IgD-negative memory B cell (primary cell): ENCODE data around the gene RIT1. TPM values are rescaled to one million over a fixed set of nuclear protein-coding genes. Genes with fewer than 3 reads are reported as not detected.

Source experiments
- H3K27ac Mint-ChIP-seq, 3 donors: one replicate each; pipeline ENCODE4 v1.8.0; 2020 to 2022; ENCODE audit warnings: mild to moderate bottlenecking in 3 of 3, mixed read lengths in 3 of 3, moderate library complexity in 1 of 3
- H3K27me3 Mint-ChIP-seq: one replicate; pipeline ENCODE4 v1.8.0; 2021; ENCODE audit warnings: mixed read lengths
- H3K36me3 Mint-ChIP-seq: one replicate; pipeline ENCODE4 v1.8.0; 2020; ENCODE audit warnings: mild to moderate bottlenecking, mixed read lengths
- H3K4me1 Mint-ChIP-seq, 3 donors: one replicate each; pipeline ENCODE4 v1.8.0; 2020 to 2022; ENCODE audit warnings: mixed read lengths in 3 of 3, mild to moderate bottlenecking in 1 of 3
- H3K4me3 Mint-ChIP-seq, 4 donors: one replicate each; pipeline ENCODE4 v1.8.0; 2020 to 2022; ENCODE audit warnings: mild to moderate bottlenecking in 4 of 4, mixed read lengths in 4 of 4, moderate library complexity in 3 of 4
- H3K9me3 Mint-ChIP-seq, 3 donors: one replicate each; pipeline ENCODE4 v1.8.0; 2020 to 2021; ENCODE audit warnings: mixed read lengths in 3 of 3, mild to moderate bottlenecking in 1 of 3
- polyA plus RNA-seq: library from polyadenylated mRNA; unstranded; fragments of 300-500 nt; fragmentation: Illumina TruSeq; gene quantifications from one replicate; pipeline ENCODE4 v1.2.3, GENCODE V29; 2021

Gene RIT1
- polyA plus RNA-seq, 1 donor from 2014 or later = 12.7 TPM

- Mint-ChIP-seq H3K4me3 (peak overlapping the region in 1 of 4 donors; percentile 65), H3K36me3 (peaks cover 2% of the 10 kb centered on the region), H3K9me3 (no peaks in the 10 kb centered on the region), H3K4me1 (peaks cover 18 to 21% (median 19%) of the 10 kb centered on the region in 3 donors), H3K27me3 (peaks cover 4% of the 10 kb centered on the region), H3K27ac (peak overlapping the region in 2 of 3 donors; percentile 6 to 43)
Observed at GRCh38 chr1:155860970-155861510, 50.1 kb downstream of the RIT1 start.

GRCh38 chr1:155859881-155860871 is 51.0 kb downstream of the RIT1 start:
- Mint-ChIP-seq H3K27me3 (peaks cover 4% of the 10 kb centered on the region), H3K27ac (peak overlapping the region; percentile 69 to 80 (median 74)), H3K9me3 (no peaks in the 10 kb centered on the region), H3K4me1 (peaks cover 19 to 23% (median 20%) of the 10 kb centered on the region in 3 donors), H3K36me3 (peaks cover 2% of the 10 kb centered on the region), H3K4me3 (peak overlapping the region; percentile 86 to 96 (median 88))

GRCh38 chr1:155859234-155859829 is 51.8 kb downstream of the RIT1 start, which contains the start of gene SYT11:
Gene SYT11, plus strand, starts transcription at chr1:155859567. Its CDS starts 195 bp downstream, at chr1:155859762.
- Mint-ChIP-seq H3K36me3 (peaks cover 2% of the 10 kb centered on the region), H3K27ac (peak within 1 kb of the TSS; percentile 74 to 96 (median 96)), H3K4me3 (peak within 1 kb of the TSS; percentile 86 to 100 (median 93)), H3K27me3 (peaks cover 4% of the 10 kb centered on the region), H3K9me3 (no peaks in the 10 kb centered on the region), H3K4me1 (peaks cover 19 to 23% (median 20%) of the 10 kb centered on the region in 3 donors)

GRCh38 chr1:155858800-155859233 is 52.3 kb downstream of the RIT1 start:
- H3K4me3 Mint-ChIP-seq = peak overlapping the region; percentile 86 to 100 (median 93)

DNA sequence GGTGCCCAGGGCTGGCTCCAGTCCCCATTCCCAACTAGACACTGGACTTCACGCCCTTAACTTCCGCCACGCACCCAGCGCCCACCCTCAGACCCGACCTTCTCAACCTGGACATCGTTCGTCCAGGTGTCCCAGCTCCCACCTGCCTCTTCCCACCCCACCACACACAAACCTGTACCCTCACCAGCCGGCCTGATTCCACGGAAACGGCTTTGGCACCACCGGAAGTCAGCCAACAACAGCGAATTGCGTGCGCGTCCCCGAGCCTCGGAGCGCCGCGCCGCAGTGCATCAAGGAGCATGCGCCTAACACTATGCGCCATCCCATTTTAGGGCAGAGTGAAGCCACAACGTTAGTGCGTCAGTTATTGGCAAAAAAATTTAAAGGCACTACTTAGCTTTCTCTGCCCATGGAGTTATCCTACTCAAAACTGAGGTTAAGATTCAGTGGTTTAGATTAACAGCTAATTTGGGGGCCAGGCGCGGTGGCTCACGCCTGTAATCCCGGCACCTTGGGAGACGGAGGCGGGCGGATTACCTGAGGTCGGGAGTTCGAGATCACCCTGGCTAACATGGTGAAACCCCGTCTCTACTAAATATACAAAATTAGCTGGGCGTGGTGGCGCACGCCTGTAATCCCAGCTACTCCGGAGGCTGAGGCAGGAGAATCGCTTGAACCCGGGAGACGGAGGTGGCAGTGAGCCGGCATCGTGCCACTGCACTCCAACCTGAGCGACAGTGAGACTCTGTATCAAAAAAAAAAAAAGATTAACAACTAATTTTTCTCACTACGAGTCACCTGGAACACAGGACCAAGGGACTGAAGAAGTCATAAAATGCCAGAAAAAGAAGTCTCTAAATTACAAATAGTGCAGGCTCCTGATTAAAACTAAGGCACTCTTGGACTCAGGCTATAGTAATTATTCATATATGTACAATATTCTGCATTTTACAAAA is 53.9 kb downstream of the RIT1 start, which contains the start of gene GON4L:
Gene GON4L, minus strand, starts transcription at position 240 of the 956 bp plus-strand sequence. CDS start 3,434 bp downstream, outside the sequence.
- Mint-ChIP-seq H3K4me3 (peak within 1 kb of the TSS; percentile 87 to 100 (median 98)), H3K4me1 (peaks cover 19 to 28% (median 24%) of the 10 kb centered on the region in 3 donors), H3K36me3 (peaks cover 6% of the 10 kb centered on the region), H3K9me3 (no peaks in the 10 kb centered on the region), H3K27ac (peak within 1 kb of the TSS; percentile 74 to 99 (median 95)), H3K27me3 (no peaks in the 10 kb centered on the region)

More at GRCh38 chr1:155858800-155859233, 52.3 kb downstream of the RIT1 start:
- Mint-ChIP-seq H3K27me3 (peaks cover 4% of the 10 kb centered on the region), H3K27ac (peak overlapping the region; percentile 74 to 96 (median 96)), H3K9me3 (no peaks in the 10 kb centered on the region), H3K4me1 (peaks cover 19 to 23% (median 20%) of the 10 kb centered on the region in 3 donors), H3K36me3 (peaks cover 2% of the 10 kb centered on the region)

DNA sequence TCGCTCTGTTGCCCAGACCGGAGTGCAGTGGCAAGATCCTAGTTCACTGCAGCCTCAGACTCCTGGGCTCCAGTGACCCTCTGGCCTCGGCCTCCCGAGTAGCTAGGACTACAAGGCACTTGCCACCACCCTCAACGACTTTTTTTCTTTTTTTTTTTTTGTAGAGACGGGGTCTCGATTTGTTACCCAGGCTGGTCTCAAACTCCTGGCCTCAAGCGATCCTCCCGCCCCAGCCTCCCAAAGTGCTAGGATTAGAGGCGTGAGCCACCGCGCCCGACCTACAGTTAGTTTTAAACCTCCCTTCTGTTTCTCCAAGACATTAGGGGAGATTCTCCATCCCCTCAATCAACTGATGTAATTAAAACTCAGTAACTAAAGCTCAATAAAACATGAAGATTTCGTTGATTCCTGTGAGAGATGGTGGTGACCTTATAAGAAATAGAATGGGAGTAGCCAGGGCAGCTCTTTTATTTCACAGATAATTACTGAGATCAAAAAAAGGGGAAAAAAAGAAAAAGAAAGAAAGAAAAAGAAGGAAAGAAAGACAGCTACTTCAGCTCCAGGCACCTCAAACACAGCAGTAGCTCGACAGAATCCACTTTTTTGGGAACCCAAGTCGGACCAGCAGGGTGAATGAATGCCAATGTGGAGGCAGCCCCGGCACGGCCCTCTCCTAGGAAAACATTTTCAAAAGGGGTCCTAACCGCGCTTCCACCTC is 54.7 kb downstream of the RIT1 start:
- H3K27me3 Mint-ChIP-seq = no peaks in the 10 kb centered on the region
- H3K36me3 Mint-ChIP-seq = peaks cover 6% of the 10 kb centered on the region
- peak overlapping the region; percentile 74 to 99 (median 95) for H3K27ac Mint-ChIP-seq
- no peaks in the 10 kb centered on the region for H3K9me3 Mint-ChIP-seq
- peak overlapping the region; percentile 87 to 100 (median 98) for H3K4me3 Mint-ChIP-seq
- H3K4me1 Mint-ChIP-seq = peaks cover 19 to 30% (median 27%) of the 10 kb centered on the region in 3 donors

- Mint-ChIP-seq H3K4me3 (peak overlapping the region in 1 of 4 donors; percentile 2), H3K4me1 (peaks cover 22 to 25% (median 25%) of the 10 kb centered on the region in 3 donors)
Observed at GRCh38 chr1:155850345-155850744, 60.8 kb downstream of the RIT1 start.

GRCh38 chr1:155847823-155848529 is 63.2 kb downstream of the RIT1 start:
- Mint-ChIP-seq H3K27me3 (no peaks in the 10 kb centered on the region), H3K36me3 (peaks cover 13% of the 10 kb centered on the region), H3K4me3 (peak overlapping the region in 1 of 4 donors; percentile 79), H3K4me1 (peaks cover 21 to 46% (median 41%) of the 10 kb centered on the region in 3 donors), H3K9me3 (no peaks in the 10 kb centered on the region), H3K27ac (peak overlapping the region in 1 of 3 donors; percentile 10)

More at GRCh38 chr1:155850345-155850744, 60.8 kb downstream of the RIT1 start:
- Mint-ChIP-seq H3K36me3 (peaks cover 13% of the 10 kb centered on the region), H3K27ac (no peak overlapping the region), H3K27me3 (no peaks in the 10 kb centered on the region), H3K9me3 (no peaks in the 10 kb centered on the region)

Other genes starting within 250 kb of the RIT1 start
- 43.4 TPM for gene YY1AP1, start 222.6 kb downstream of the RIT1 start, polyA plus RNA-seq
- 70.3 TPM for gene DAP3, start 222.3 kb downstream of the RIT1 start, polyA plus RNA-seq
- 37.7 TPM for gene GON4L, start 54.1 kb downstream of the RIT1 start, polyA plus RNA-seq
- gene SYT11, start 51.8 kb downstream of the RIT1 start, polyA plus RNA-seq = 4.9 TPM
- gene KHDC4, start 23.1 kb upstream of the RIT1 start, polyA plus RNA-seq = 8.0 TPM
- 0.78 TPM for gene RXFP4, start 30.3 kb upstream of the RIT1 start, polyA plus RNA-seq
- 43.9 TPM for gene ARHGEF2, start 67.2 kb upstream of the RIT1 start, polyA plus RNA-seq
- 257 TPM for gene SSR2, start 109.6 kb upstream of the RIT1 start, polyA plus RNA-seq
- gene UBQLN4, start 142.4 kb upstream of the RIT1 start, polyA plus RNA-seq = 7.6 TPM
- gene LAMTOR2, start 143.4 kb upstream of the RIT1 start, polyA plus RNA-seq = 159 TPM
- 2.9 TPM for gene RAB25, start 149.8 kb upstream of the RIT1 start, polyA plus RNA-seq
- gene MEX3A, start 171.1 kb upstream of the RIT1 start, polyA plus RNA-seq = 0.05 TPM
- 5.7 TPM for gene LMNA, start 203.4 kb upstream of the RIT1 start, polyA plus RNA-seq
- 11.0 TPM for gene SEMA4A, start 242.2 kb upstream of the RIT1 start, polyA plus RNA-seq